OCI-LY1 (cell line): ENCODE measurements around the gene NSL1.
"Not testable (repeated sequence)": the region's sequence is repeated elsewhere in the genome, so short reads cannot be mapped to it uniquely, and the experiment has no call there.

Source experiments
- H2AFZ ChIP-seq: fragments of 200-600 bp; sonication (generic), shearing (Covaris generic); 2 replicates; pipeline ENCODE4 v1.6.0; 2014; ENCODE audit warnings: antibody characterized with exemption, mild to moderate bottlenecking, low read length
- H3F3A ChIP-seq: fragments of 200-600 bp; sonication (generic), shearing (Covaris generic); 2 replicates; pipeline ENCODE4 v1.6.0; 2014; ENCODE audit warnings: mild to moderate bottlenecking, antibody characterized with exemption, low read length, moderate library complexity; ENCODE audit not compliant: insufficient read depth
- H3K27ac ChIP-seq: fragments of 200-600 bp; sonication (generic); 2 replicates; pipeline ENCODE4 v1.5.1; 2014; ENCODE audit warnings: low read length, mixed run types, mild to moderate bottlenecking, low read depth; ENCODE audit not compliant: poor library complexity, severe bottlenecking
- H3K27me3 ChIP-seq: fragments of 200-600 bp; sonication (generic); 2 replicates; pipeline ENCODE4 v1.6.0; 2014; ENCODE audit warnings: antibody characterized with exemption, mild to moderate bottlenecking, low read length, moderate library complexity; ENCODE audit not compliant: insufficient read depth
- H3K36me3 ChIP-seq: fragments of 200-600 bp; sonication (generic); 2 replicates; pipeline ENCODE4 v1.6.1; 2014; ENCODE audit warnings: mild to moderate bottlenecking, antibody characterized with exemption, low read length, moderate library complexity, mixed read lengths; ENCODE audit not compliant: insufficient read depth
- H3K4me1 ChIP-seq: fragments of 200-600 bp; sonication (generic); 2 replicates; pipeline ENCODE4 v1.5.1; 2014; ENCODE audit warnings: mild to moderate bottlenecking, low read length, moderate library complexity; ENCODE audit not compliant: insufficient read depth, severe bottlenecking
- H3K4me2 ChIP-seq: fragments of 200-600 bp; sonication (generic), shearing (Covaris generic); 2 replicates; pipeline ENCODE4 v1.6.1; 2014; ENCODE audit warnings: low read length
- H3K4me3 ChIP-seq: fragments of 200-600 bp; sonication (generic); 2 replicates; pipeline ENCODE4 v1.5.1; 2014; ENCODE audit warnings: low read length, low read depth, mild to moderate bottlenecking, mixed read lengths; ENCODE audit not compliant: poor library complexity, severe bottlenecking
- H3K79me2 ChIP-seq: fragments of 200-600 bp; shearing (Covaris generic); 2 replicates; pipeline ENCODE4 v1.6.1; 2016; ENCODE audit warnings: mixed run types, low read length, mixed read lengths; ENCODE audit not compliant: insufficient read depth
- H3K9ac ChIP-seq: fragments of 200-600 bp; sonication (generic), shearing (Covaris generic); 2 replicates; pipeline ENCODE4 v1.6.1; 2014; ENCODE audit warnings: mild to moderate bottlenecking, low read length, mixed read lengths
- H3K9me2 ChIP-seq: fragments of 200-600 bp; sonication (generic), shearing (Covaris generic); 2 replicates; pipeline ENCODE4 v1.6.1; 2014; ENCODE audit warnings: low read depth, mild to moderate bottlenecking, low read length, mixed read lengths
- H3K9me3 ChIP-seq: fragments of 200-600 bp; shearing (Covaris generic); 2 replicates; pipeline ENCODE4 v1.6.1; 2014; ENCODE audit warnings: low read length, mixed read lengths
- H4K20me1 ChIP-seq: fragments of 200-600 bp; sonication (generic), shearing (Covaris generic); 2 replicates; pipeline ENCODE4 v1.6.0; 2016; ENCODE audit warnings: mild to moderate bottlenecking, low read length; ENCODE audit not compliant: insufficient read depth
- CTCF ChIP-seq: fragments of 200-600 bp; sonication (generic), shearing (Covaris generic); IDR thresholded peaks from 2 replicates; pipeline ENCODE4 v1.5.1; 2017; ENCODE audit warnings: mild to moderate bottlenecking, antibody characterized with exemption, low read length, moderate library complexity, mixed read lengths
- EZH2 ChIP-seq: fragments of 200-600 bp; sonication (generic), shearing (Covaris generic); IDR thresholded peaks from 2 replicates; pipeline ENCODE4 v1.8.0; 2017; ENCODE audit warnings: borderline replicate concordance, mixed run types, mild to moderate bottlenecking, antibody characterized with exemption, low read length, moderate library complexity, mixed read lengths

Gene NSL1

GRCh38 chr1:212716161-212716560 lies 75.4 kb downstream of the NSL1 start:
- Histone ChIP-seq H3K9ac (no peak overlapping the region), H2AFZ (no peak overlapping the region), H3K79me2 (no peaks in the 10 kb centered on the region), H3F3A (no peaks in the 10 kb centered on the region), H3K9me2 (no peaks in the 10 kb centered on the region), H3K4me1 (no peaks in the 10 kb centered on the region), H3K27ac (no peak overlapping the region), H3K9me3 (no peaks in the 10 kb centered on the region), H3K27me3 (no peaks in the 10 kb centered on the region), H3K36me3 (no peaks in the 10 kb centered on the region), H4K20me1 (no peaks in the 10 kb centered on the region), H3K4me2 (no peak overlapping the region), H3K4me3 (no peak overlapping the region)
- TF ChIP-seq EZH2, result no peak
- no peak for TF ChIP-seq CTCF

- Histone ChIP-seq H3K36me3 (no peaks in the 10 kb centered on the region), H3F3A (no peaks in the 10 kb centered on the region), H3K4me2 (no peak overlapping the region), H3K9me3 (no peaks in the 10 kb centered on the region), H3K79me2 (no peaks in the 10 kb centered on the region), H3K9ac (no peak overlapping the region), H3K4me3 (no peak overlapping the region), H2AFZ (no peak overlapping the region), H3K4me1 (no peaks in the 10 kb centered on the region), H3K9me2 (no peaks in the 10 kb centered on the region), H3K27me3 (no peaks in the 10 kb centered on the region), H4K20me1 (no peaks in the 10 kb centered on the region), H3K27ac (no peak overlapping the region)
- TF ChIP-seq CTCF (no peak), EZH2 (no peak)
These were observed 78.0 kb downstream of the NSL1 start for GRCh38 chr1:212713465-212714136.

- Histone ChIP-seq H3K36me3 (no peaks in the 10 kb centered on the region), H3F3A (no peaks in the 10 kb centered on the region), H2AFZ (no peak overlapping the region), H3K4me3 (no peak overlapping the region), H3K27ac (no peak overlapping the region), H3K9me2 (no peaks in the 10 kb centered on the region), H3K9me3 (no peaks in the 10 kb centered on the region), H3K27me3 (no peaks in the 10 kb centered on the region), H4K20me1 (no peaks in the 10 kb centered on the region), H3K9ac (no peak overlapping the region), H3K79me2 (no peaks in the 10 kb centered on the region), H3K4me2 (no peak overlapping the region), H3K4me1 (no peaks in the 10 kb centered on the region)
- TF ChIP-seq CTCF (no peak), EZH2 (no peak)
These were observed 78.9 kb downstream of the NSL1 start for GRCh38 chr1:212712451-212713303.

DNA sequence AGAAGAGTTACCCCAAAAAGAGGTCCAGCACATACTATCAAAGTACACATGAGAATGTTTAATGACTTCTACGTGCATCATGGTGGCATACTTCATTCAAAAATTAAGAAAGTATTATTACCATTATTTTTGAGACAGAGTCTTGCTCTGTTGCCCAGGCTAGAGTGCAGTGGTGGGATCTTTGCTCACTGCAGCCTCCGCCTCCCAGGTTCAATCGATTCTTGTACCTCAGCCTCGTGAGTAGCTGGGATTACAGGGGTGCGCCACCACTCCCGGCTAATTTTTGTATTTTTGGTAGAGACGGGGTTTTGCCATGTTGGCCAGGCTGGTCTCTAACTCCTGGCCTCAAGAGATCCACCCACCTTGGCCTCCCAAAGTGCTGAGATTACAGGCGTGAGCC lies 79.6 kb downstream of the NSL1 start:
- H3F3A ChIP-seq, H3K9me3 ChIP-seq, H4K20me1 ChIP-seq, H3K9me2 ChIP-seq, H3K4me2 ChIP-seq, H3K36me3 ChIP-seq, H3K4me1 ChIP-seq, H3K9ac ChIP-seq, H3K79me2 ChIP-seq, H3K27me3 ChIP-seq, H3K27ac ChIP-seq, H3K4me3 ChIP-seq, H2AFZ ChIP-seq: not testable (repeated sequence)
